Fibroblast of lung (primary cell): ENCODE measurements around the gene FHIP1B. TPM values are rescaled to one million over a fixed set of nuclear protein-coding genes. Genes with fewer than 3 reads are reported as not detected.

Experiments
- DNase-seq, 2 donors: peaks; one replicate each; pipeline versions ENCODE4 v3.0.0 to v3.0.0-alpha.2; 2010; ENCODE audit warnings: low read depth in 2 of 2
- H2AFZ ChIP-seq: 2 replicates; pipeline ENCODE4 v1.5.1; 2012; ENCODE audit warnings: low read length, control low read depth, inconsistent platforms
- H3K27ac ChIP-seq: 2 replicates; pipeline ENCODE4 v1.5.1; 2011; ENCODE audit warnings: low read length, control low read depth; ENCODE audit not compliant: insufficient read depth
- H3K27me3 ChIP-seq: 2 replicates; pipeline ENCODE4 v1.5.1; 2011; ENCODE audit warnings: mild to moderate bottlenecking, low read length; ENCODE audit not compliant: control insufficient read depth, insufficient read depth
- H3K36me3 ChIP-seq: 2 replicates; pipeline ENCODE4 v1.5.1; 2011; ENCODE audit warnings: low read length; ENCODE audit not compliant: control insufficient read depth, insufficient read depth
- H3K4me1 ChIP-seq: 2 replicates; pipeline ENCODE4 v1.5.1; 2011; ENCODE audit warnings: low read length; ENCODE audit not compliant: control insufficient read depth, insufficient read depth; ENCODE audit errors: extremely low read depth
- H3K4me2 ChIP-seq: 2 replicates; pipeline ENCODE4 v1.5.1; 2011; ENCODE audit warnings: low read length, control low read depth; ENCODE audit not compliant: insufficient read depth; ENCODE audit errors: extremely low read depth
- H3K4me3 ChIP-seq, 4 experiments: fragments of 200-600 bp in 1 of 4; sonication (generic) in 1 of 4; replicated peaks in 1 of 4; 2 replicates each; pipeline ENCODE4 v1.5.1; 2011 to 2016; ENCODE audit warnings: low read length in 4 of 4, low read depth in 3 of 4, mild to moderate bottlenecking in 3 of 4, control low read depth in 2 of 4, inconsistent platforms in 1 of 4, mixed read lengths in 1 of 4; ENCODE audit not compliant: insufficient read depth in 1 of 4; ENCODE audit errors: control extremely low read depth in 1 of 4
- H3K79me2 ChIP-seq: 2 replicates; pipeline ENCODE4 v1.5.1; 2012; ENCODE audit warnings: mild to moderate bottlenecking, low read length, inconsistent platforms; ENCODE audit not compliant: control insufficient read depth, insufficient read depth
- H3K9ac ChIP-seq: 2 replicates; pipeline ENCODE4 v1.5.1; 2011; ENCODE audit warnings: mild to moderate bottlenecking, low read length, control low read depth; ENCODE audit not compliant: insufficient read depth
- H3K9me3 ChIP-seq: 2 replicates; pipeline ENCODE4 v1.5.1; 2012; ENCODE audit warnings: low read depth, low read length; ENCODE audit not compliant: control insufficient read depth, insufficient read depth
- H4K20me1 ChIP-seq: 2 replicates; pipeline ENCODE4 v1.5.1; 2011; ENCODE audit warnings: low read length; ENCODE audit not compliant: control insufficient read depth, insufficient read depth; ENCODE audit errors: extremely low read depth
- CTCF ChIP-seq, 2 donors: IDR thresholded peaks in 1 of 2; conservative IDR thresholded peaks in 1 of 2; 1 replicate in 1 of 2; 2 replicates in 1 of 2; pipeline ENCODE4 v1.5.1; 2011 to 2012; ENCODE audit warnings: low read length in 2 of 2, control low read depth in 1 of 2, inconsistent platforms in 1 of 2, low read depth in 1 of 2, mild to moderate bottlenecking in 1 of 2
- EZH2 ChIP-seq: IDR thresholded peaks from 2 replicates; pipeline ENCODE4 v1.5.1; 2012; ENCODE audit warnings: low read length, control low read depth, mild to moderate bottlenecking; ENCODE audit errors: missing control alignments
- polyA plus RNA-seq, 2 donors: library from polyadenylated mRNA; depleted of rRNA in 1 of 2; stranded (reverse) in 1 of 2; unstranded in 1 of 2; fragments of >200 nt; gene quantifications; 2 replicates each; pipeline ENCODE4 v1.2.1, GENCODE V29; 2011 to 2012; ENCODE audit warnings: missing spikeins in 1 of 2
- total RNA-seq: library from RNA; depleted of rRNA; stranded (reverse); fragments of >200 nt; gene quantifications from 2 replicates; pipeline ENCODE4 v1.2.1, GENCODE V29; 2014

The FHIP1B gene
- total and polyA plus RNA-seq, 2 donors (not counting 1 experiment from before 2014, with no cell fraction given) = 9.2 to 15.4 TPM

GRCh38 chr11:6196396-6196795 lies 38.0 kb downstream of the FHIP1B start:
- Histone ChIP-seq H3K36me3 (no peaks in the 10 kb centered on the region), H2AFZ (no peak overlapping the region), H3K27me3 (no peaks in the 10 kb centered on the region), H3K9ac (no peak overlapping the region), H3K79me2 (no peaks in the 10 kb centered on the region), H3K4me3 (no peak overlapping the region), H3K4me2 (no peak overlapping the region), H3K4me1 (no peaks in the 10 kb centered on the region), H4K20me1 (no peaks in the 10 kb centered on the region), H3K9me3 (no peaks in the 10 kb centered on the region), H3K27ac (no peak overlapping the region)
- TF ChIP-seq EZH2 = no peak
- TF ChIP-seq CTCF (conservative IDR thresholded peaks at IDR 0.05 in 1 of 2, IDR thresholded peaks at IDR 0.05 in 1 of 2; ENCODE audit: low read depth in 1 of 2, low read length in 2 of 2) = no peak
- no peak for DNase-seq

GRCh38 chr11:6194065-6194581 lies 40.3 kb downstream of the FHIP1B start:
- H4K20me1 ChIP-seq = no peaks in the 10 kb centered on the region
- no peaks in the 10 kb centered on the region for H3K79me2 ChIP-seq
- no peaks in the 10 kb centered on the region for H3K27me3 ChIP-seq
- DNase-seq = peak in 1 of 2 donors; percentile 12
- no peak overlapping the region for H3K4me2 ChIP-seq
- no peak overlapping the region for H3K4me3 ChIP-seq
- H3K9me3 ChIP-seq = no peaks in the 10 kb centered on the region
- H3K36me3 ChIP-seq = no peaks in the 10 kb centered on the region
- H3K27ac ChIP-seq = no peak overlapping the region
- H2AFZ ChIP-seq = no peak overlapping the region
- H3K9ac ChIP-seq = no peak overlapping the region
- H3K4me1 ChIP-seq = no peaks in the 10 kb centered on the region
- TF ChIP-seq EZH2 (no peak), CTCF (conservative IDR thresholded peaks at IDR 0.05 in 1 of 2, IDR thresholded peaks at IDR 0.05 in 1 of 2; ENCODE audit: low read depth in 1 of 2, low read length in 2 of 2) (no peak)

GRCh38 chr11:6191742-6192141 lies 42.7 kb downstream of the FHIP1B start:
- Histone ChIP-seq H2AFZ (no peak overlapping the region), H3K79me2 (no peaks in the 10 kb centered on the region), H4K20me1 (no peaks in the 10 kb centered on the region), H3K4me3 (no peak overlapping the region), H3K9me3 (no peaks in the 10 kb centered on the region), H3K4me2 (no peak overlapping the region), H3K4me1 (no peaks in the 10 kb centered on the region), H3K27me3 (no peaks in the 10 kb centered on the region), H3K27ac (no peak overlapping the region), H3K36me3 (no peaks in the 10 kb centered on the region), H3K9ac (no peak overlapping the region)
- TF ChIP-seq EZH2 (no peak), CTCF (conservative IDR thresholded peaks at IDR 0.05 in 1 of 2, IDR thresholded peaks at IDR 0.05 in 1 of 2; ENCODE audit: low read depth in 1 of 2, low read length in 2 of 2) (no peak)
- DNase-seq = no peak
